NCI-H1930 (cell line): Measurements from ENCODE around the gene AIF1.
"Not testable (repeated sequence)": the region's sequence is repeated elsewhere in the genome, so short reads cannot be mapped to it uniquely, and the experiment has no call there.

Source experiments
- DNase-seq, 2 experiments: peaks; one replicate each; lab custom pipeline; 2025; lab: John Stamatoyannopoulos, UW

Gene AIF1

DNA sequence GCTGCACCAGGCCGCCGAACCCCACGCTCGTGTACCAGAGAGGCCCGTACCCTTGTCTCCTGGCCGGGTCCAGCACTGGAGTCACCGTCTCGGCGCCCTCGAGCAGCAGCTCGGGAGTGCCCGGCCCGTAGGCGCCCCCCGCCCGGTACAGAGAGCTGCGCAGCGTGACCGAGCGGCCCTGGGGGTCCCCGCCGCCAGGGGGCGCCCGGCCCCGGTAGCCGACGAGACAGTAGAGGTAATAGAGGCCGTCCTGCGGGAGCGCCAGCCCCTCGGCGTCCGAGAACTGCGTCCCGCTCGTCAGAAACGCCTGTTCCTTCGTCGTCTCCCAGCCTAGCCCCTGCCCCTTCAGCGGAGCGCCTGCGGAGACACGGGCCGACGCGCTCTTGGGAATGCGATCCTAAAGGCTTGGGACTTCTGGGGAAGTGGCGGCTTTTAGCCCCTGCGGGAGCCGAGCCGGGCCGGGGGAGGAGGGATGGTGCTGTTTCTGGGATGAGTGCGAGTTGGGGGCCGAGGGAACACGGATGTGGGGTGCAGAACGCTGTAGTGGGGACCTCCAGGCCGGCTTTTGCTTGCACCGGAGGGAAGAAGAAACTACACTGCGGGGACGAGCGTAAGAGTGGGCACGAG lies 34.1 kb upstream of the AIF1 start:
- peak; percentile 39 to 79 for DNase-seq

DNA sequence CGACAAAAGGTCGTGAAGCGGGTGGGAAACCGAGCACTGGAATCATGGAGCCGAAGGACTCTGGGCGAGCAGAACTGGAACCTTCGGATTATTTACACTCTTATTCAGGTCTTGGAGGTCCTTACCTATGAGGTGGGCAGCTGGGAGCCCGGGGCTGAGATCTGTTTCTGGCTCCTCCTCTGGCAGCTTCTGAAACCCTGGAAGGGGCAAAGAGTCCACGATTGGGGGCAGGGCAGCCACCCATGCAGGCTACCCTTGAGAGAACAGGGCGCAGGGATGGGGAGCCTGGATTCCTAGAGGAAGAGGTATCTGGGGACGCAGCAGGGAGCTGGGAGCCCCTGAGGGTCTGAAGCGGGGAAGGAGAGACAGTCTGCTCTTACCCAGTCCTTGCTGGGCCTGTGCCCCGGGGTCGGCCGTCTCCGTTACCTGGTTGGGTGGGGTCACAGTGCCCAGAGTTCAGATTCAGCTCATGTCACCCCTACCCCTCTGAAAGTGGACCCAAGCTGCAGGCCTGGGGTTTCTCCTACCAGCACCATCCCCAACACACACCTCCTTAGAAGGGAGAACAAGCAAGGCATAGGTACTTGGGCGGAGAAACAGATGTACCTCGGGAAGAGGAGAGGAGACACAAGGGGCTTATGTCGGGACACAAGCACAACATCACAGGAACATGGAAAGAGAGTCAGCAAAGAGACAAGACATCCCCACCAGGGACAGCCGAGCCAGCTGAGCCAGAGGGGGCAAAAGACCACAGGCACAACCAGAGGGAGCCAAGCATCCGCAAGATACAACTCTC lies 33.4 kb upstream of the AIF1 start:
- DNase-seq = no peak

DNA sequence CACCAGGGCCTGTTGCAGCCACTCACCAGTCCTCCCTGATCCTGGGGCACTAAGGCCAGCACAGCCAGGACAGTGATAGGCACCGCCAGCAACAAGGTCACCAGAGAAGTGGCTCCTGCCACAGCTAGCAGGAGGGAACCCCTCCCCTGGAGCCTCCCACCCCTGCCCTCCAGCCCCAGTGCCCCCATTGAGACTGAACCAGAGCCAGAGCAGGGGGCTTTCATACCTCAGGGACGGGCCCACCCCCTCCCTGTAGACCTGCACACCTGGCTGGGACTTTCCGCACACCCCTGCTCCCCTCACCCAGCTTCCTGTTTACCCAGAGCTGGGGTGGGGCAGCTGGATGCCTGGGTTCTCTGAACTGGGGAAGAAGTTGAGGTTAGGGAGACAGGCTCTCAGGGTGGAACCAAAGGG lies 32.8 kb upstream of the AIF1 start, which contains the start of gene LTB:
LTB (minus strand) TSS at position 195 of the 414 bp plus-strand sequence; CDS start at position 188, 7 bp downstream.
- DNase-seq = no peak

DNA sequence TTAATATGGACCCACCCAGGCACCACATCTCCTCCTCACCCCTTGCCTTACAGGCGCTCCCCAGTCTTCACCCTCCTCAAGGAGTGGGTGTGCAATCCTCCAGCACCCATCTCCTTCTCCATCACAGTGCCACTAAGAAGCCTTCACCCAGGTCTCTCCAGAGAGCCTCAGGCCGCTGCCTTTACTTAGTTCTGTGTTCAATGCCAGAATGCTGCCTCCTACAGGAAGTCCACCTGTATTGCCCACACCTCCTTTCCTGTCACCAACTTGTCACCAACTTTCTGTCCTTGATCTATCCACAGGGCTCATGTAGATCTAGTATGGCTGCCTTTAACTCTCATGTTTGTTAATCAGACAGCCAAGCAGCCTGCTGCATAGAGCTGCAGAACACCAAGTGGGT lies 29.5 kb upstream of the AIF1 start:
- no peak for DNase-seq

- DNase-seq = no peak
Observed at GRCh38 chr6:31586008-31586407, 29.0 kb upstream of the AIF1 start, which contains the start of gene LST1. Gene LST1, plus strand, starts transcription at chr6:31586277. Its CDS starts 1,023 bp downstream, at chr6:31587300.

DNA sequence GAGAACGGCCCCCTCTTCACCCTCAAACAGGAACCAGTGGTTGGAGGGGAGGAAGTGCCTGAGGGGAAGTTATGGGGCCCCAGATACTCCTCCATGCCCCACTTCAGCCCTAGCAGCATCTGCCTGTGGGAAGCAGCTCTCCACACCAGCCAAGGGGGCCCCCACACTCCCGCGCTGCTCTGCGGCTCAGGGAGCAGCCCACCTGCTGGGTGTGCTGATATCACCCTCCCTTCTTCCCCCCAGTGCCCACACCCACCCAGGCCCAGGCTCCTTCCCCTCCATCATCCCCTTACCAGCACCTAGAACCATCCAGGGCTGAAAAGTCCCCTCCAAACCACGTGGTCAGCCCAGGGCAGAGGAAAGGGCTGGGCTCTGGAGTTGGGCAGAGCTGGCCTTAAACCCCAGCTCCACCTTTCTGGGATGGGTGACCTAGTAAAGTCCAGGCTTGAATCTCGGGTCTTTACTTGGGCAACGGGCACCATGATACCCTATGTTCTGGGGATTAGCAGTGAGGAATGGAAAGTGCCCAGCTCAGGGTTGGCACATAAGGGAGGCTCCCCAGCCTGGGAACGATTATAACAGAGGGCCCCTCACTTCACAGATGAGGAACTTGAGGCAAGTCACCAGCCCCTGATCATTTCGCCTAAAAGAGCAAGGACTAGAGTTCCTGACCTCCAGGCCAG lies 28.3 kb upstream of the AIF1 start:
- no peak for DNase-seq

DNA sequence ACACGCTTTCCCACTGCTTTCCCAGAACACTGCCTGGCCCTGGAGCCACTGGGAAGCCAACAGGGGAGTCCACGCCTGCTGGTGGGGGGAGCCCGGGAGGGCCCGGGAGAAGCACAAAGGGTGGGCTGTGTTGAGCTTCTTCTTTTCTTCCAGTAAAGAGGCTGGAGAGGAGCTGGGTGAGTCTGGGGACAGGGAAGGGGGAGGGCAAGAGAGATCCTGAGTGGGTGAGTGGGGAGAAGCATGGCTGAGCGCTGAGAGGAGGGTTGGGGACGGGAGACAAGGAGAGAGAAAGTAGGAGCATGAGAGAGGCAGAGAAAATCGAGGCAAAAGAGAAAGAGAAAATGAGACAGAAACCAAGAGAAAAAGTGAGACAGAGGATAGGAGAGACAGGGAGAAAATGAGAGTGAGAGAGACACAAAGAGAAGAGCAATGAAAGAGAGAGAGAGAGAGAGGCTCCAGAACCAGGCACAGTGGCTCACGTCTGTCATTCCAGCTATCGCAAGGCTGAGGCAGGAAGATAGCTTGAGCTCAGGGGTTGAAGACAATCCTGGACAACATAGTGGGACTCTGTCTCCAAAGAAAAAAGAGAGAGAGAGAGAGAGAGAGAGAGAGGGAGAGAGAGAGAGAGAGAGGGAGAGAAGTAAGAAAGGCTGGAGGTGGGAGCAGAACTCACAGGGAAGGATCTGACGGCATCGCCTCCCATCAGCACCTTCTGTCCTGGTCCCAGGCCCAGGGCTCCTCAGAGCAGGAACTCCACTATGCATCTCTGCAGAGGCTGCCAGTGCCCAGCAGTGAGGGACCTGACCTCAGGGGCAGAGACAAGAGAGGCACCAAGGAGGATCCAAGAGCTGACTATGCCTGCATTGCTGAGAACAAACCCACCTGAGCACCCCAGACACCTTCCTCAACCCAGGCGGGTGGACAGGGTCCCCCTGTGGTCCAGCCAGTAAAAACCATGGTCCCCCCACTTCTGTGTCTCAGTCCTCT lies 26.9 kb upstream of the AIF1 start:
- no peak for DNase-seq

- no peak for DNase-seq
Observed at GRCh38 chr6:31588871-31589650, 26.0 kb upstream of the AIF1 start.

DNA sequence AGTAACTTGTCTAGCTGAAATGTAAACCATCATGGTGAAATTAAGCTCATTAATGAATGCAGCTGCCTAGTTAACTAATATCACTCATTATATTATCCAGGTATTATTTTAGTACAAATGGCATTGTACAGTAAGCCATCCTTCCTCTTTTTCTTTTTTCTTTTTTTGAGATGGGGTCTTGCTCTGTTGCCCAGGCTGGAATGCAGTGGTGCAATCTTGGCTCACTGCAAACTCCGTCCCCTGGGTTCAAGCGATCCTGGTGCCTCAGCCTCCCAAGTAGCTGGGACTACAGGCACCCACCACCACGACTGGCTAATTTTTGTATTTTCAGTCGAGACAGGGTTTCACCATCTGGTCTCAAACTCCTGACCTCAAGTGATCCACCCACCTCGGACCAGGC lies 24.3 kb upstream of the AIF1 start:
- not testable (repeated sequence) for DNase-seq

DNA sequence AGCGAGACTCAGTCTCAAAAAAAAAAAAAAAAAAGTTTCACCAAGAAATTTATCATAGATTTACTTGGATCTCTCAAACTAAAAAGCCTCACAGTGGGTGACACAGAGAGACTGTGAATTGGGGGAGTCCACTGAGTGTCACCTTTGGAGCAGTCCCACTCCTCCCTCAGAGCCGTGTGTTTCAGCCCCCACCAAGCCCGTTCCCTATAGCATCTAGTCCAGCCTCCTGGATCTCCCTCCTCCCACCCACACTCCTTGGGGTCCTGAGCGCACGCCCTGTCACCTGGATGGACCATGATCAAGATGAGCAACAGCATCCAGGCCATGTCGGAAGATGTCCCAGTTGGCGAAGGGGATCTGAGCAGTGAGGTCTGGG lies 22.6 kb upstream of the AIF1 start:
- DNase-seq = no peak

GRCh38 chr6:31597006-31597405 lies 18.0 kb upstream of the AIF1 start:
- no peak for DNase-seq

DNA sequence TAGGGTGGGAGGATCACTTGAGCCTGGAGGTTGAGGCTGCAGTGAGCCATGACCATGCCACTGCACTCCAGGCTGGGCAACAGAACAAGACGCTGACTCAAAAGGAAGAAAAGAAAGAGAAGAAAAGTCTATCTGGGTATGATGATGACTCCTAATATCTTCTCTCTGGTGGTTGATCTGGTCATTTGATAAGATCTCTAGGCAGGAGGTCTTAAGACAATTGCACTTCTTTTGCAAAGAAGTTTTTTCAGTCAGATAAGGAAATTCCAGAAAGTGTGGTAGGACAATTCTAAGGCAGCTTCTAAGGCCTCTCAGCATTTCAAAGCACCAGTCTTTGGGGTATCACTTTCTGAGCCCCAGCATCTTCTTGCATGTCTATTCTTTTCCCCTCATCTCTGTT lies 7.7 kb upstream of the AIF1 start:
- no peak for DNase-seq

DNA sequence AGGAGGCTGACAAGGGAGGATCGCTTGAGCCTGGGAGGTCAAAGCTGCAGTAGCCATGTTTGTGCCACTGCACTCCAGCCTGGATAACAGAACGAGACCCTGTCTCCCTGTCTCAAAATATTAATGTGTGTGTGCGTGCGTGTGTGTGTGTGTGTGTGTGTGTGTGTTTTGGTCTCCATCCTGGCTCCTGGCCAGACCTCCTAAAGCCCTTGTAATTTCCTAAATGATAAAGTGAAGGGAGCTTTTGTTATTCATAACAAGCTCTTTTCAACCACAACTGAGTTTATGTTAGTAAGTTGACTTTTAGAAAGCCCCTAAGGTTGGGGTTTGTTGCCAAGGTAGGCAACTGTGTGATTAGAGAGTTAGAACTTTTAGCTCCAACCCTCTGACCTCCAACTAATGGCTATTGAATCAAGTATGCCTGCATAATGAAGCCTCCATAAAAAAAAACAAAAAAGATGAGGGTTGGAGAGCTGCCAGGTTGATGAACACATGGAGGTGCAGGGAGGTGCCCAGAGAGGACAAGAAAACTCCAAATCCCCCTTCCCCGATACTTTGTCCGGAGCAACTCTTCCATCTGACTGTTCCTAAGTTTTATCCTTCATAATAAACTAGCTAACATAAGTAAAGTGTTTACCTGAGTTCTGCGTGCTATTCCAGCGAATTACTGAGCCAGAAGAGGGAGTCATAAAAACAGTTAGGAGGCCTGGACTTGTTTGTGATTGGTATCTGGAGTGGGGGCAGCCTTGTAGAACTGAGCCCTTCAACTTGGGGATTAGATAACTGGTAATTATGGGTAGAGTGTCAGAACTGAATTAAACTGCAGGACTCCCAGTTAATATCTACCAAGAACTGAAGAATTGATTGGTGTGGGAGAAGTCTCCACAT lies 5.3 kb upstream of the AIF1 start:
- no peak for DNase-seq

DNA sequence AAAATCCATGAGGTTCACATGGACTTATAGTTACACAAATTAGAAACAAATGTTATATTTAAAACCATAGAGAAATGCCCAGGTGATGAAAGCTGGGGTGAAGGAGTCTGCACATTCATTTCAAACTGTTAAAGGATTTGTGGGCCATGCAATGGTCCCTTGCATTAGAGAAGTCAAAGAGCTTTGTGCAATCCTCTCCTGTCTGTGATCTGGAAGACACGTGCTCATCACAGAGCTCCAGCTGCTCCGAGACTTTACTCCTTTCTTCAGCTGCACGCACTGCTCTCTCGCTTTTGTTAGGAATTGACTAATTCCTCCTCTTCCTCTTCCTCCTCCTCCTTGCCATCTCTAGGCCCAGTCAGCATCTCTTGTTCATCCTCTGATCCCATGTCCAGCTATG lies 4.1 kb upstream of the AIF1 start:
- no peak for DNase-seq

GRCh38 chr6:31614075-31614619 lies 887 bp upstream of the AIF1 start:
- DNase-seq = no peak

GRCh38 chr6:31615748-31616147 lies 714 bp downstream of the AIF1 start:
- DNase-seq = no peak

DNA sequence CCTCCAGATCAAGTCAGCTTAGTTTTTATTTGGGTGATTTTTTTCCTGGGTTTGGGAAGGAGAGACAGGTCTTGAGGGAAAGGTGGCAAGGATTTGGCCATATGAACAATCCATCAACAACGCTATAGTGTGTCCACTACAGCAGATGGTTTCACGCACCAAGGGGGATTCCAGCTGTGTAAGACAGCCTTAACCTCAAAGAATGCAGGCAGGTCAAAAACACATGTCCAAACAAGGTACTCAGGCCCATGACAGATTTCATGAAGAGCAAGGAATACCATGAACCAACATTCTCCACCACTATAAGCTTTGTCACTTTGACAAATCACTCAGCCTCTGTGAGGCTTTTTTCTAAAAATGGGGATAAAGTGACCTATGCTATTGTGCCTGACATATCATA lies 2.0 kb downstream of the AIF1 start:
- no peak for DNase-seq

DNA sequence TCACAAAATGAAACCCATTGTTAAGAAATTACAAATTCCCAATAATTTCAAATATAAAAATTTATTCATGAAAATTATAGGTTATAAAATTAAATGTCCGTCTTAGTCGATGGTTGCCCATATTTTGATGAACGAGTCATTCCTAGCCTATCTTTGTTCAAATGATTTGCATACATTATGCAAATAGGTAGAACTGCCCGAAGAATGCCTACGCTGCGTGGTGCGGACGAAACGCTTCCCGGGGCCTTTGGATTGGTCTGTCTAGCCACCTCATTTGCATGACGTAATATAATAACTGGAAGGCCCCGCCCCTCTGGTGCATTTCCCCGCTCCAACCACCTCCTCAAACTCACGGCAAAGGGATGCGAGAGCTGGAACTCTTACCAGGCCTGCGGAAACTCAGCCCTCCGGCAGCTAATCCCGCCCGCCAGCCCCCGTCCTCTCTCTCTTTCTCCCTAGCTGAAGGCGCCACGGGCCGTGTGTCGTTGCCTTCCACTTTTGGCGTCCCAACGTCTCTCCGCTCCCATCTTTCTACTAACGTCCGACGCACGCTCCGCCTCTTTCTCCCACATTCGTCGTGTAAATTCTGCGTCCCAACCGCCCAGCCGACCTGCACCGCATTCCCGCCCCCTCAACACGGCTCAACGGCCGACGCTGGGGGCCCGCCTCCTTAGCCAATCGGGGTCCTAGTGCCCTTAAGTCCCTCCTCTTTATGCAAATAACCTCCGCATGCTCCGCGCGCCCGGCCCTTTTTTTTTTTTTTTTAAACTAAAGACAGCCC lies 5.0 kb downstream of the AIF1 start:
- peak; percentile 98 to 100 for DNase-seq
